ENCODE measurements around the gene DNAH3. TPM values are rescaled to one million over a fixed set of nuclear protein-coding genes. Genes with fewer than 3 reads are reported as not detected.
"Not testable (repeated sequence)": the region's sequence is repeated elsewhere in the genome, so short reads cannot be mapped to it uniquely, and the experiment has no call there.

Gene DNAH3
- total and polyA plus RNA-seq, 2 of the 13 experiments (the other 11 are each of a cell fraction or from before 2014, with no cell fraction given): 0.07 to 0.08 TPM

DNA sequence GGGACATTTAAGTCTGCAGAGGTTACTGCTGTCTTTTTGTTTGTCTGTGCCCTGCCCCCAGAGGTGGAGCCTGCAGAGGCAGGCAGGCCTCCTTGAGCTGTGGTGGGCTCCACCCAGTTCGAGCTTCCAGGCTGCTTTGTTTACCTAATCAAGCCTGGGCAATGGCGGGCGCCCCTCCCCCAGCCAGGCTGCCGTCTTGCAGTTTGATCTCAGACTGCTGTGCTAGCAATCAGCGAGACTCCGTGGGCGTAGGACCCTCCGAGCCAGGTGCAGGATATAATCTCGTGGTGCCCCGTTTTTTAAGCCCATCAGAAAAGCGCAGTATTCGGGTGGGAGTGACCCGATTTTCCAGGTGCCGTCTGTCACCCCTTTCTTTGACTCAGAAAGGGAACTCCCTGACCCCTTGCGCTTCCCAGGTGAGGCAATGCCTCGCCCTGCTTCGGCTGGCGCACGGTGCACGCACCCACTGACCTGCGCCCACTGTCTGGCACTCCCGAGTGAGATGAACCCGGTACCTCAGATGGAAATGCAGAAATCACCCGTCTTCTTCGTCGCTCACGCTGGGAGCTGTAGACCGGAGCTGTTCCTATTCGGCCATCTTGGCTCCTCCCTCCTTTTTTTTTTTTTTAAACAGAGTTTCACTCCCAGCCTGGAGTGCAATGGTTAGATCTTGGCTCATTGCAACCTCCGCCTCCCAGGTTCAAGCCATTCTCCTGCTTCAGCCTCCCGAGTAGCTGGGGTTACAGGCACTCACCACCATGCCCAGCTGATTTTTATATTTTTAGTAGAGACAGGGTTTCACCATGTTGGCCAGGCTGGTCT, 102.3 kb downstream of the DNAH3 start:
- in situ Hi-C loops (cut with HindIII; ENCODE audit: extremely low pct_ligation_motif_present, low pct_unique_long_range_greater_than_20kb); intact Hi-C loops (cut with micrococcal nuclease; ENCODE audit: unreplicated experiment); DNase-seq (ENCODE audit: low spot score); BruUV-seq (replicated peaks); H3K9ac ChIP-seq (ENCODE audit: insufficient read depth, low read depth, low read length); ATAC-seq; FAIRE-seq; POLR2A ChIA-PET; CTCF ChIA-PET (ENCODE audit: low intra/inter-chr PET ratio, low total read pairs); H3K36me3 ChIP-seq (replicated peaks in 1 of 2; ENCODE audit: control insufficient read depth in 1 of 2, insufficient read depth in 2 of 2, low read length in 2 of 2); H4K20me1 ChIP-seq (ENCODE audit: insufficient read depth, low read length); H3K9me3 ChIP-seq (ENCODE audit: low read length); H2AFZ ChIP-seq (ENCODE audit: low read length); H3K79me2 ChIP-seq (ENCODE audit: insufficient read depth, low read length); H3K27ac ChIP-seq (ENCODE audit: extremely low read length, insufficient read depth, low read length); H3K4me1 ChIP-seq (ENCODE audit: insufficient read depth, low read length); TF ChIP-seq FOXA1 (IDR thresholded peaks at IDR 0.05): not testable (repeated sequence)
- 28% methylated on average over 28 of the region's 31 CpGs for WGBS (ENCODE audit: low lambda C conversion rate)
- Histone ChIP-seq H3K4me2 (ENCODE audit: low read depth, low read length) (peak overlapping the region; percentile 57; the same call in 1 of the 2 replicates), H3K27me3 (ENCODE audit: control insufficient read depth in 1 of 2, insufficient read depth in 2 of 2, low read length in 2 of 2) (peaks cover 1 to 24% of the 10 kb centered on the region in 2 experiments; a peak in 3 of 5 replicates), H3K4me3 (replicated peaks in 1 of 3; ENCODE audit: insufficient read depth in 1 of 3, low read depth in 2 of 3, low read length in 3 of 3) (peak overlapping the region in 2 of 3 experiments; percentile 34 to 40; a peak in 3 of 6 replicates)
- TF ChIP-seq, protein P1, sequence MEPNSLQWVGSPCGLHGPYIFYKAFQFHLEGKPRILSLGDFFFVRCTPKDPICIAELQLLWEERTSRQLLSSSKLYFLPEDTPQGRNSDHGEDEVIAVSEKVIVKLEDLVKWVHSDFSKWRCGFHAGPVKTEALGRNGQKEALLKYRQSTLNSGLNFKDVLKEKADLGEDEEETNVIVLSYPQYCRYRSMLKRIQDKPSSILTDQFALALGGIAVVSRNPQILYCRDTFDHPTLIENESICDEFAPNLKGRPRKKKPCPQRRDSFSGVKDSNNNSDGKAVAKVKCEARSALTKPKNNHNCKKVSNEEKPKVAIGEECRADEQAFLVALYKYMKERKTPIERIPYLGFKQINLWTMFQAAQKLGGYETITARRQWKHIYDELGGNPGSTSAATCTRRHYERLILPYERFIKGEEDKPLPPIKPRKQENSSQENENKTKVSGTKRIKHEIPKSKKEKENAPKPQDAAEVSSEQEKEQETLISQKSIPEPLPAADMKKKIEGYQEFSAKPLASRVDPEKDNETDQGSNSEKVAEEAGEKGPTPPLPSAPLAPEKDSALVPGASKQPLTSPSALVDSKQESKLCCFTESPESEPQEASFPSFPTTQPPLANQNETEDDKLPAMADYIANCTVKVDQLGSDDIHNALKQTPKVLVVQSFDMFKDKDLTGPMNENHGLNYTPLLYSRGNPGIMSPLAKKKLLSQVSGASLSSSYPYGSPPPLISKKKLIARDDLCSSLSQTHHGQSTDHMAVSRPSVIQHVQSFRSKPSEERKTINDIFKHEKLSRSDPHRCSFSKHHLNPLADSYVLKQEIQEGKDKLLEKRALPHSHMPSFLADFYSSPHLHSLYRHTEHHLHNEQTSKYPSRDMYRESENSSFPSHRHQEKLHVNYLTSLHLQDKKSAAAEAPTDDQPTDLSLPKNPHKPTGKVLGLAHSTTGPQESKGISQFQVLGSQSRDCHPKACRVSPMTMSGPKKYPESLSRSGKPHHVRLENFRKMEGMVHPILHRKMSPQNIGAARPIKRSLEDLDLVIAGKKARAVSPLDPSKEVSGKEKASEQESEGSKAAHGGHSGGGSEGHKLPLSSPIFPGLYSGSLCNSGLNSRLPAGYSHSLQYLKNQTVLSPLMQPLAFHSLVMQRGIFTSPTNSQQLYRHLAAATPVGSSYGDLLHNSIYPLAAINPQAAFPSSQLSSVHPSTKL (CRISPR knock-in tag; IDR thresholded peaks at IDR 0.05): 0 out of 2 replicates have a peak, but pooled peaks have one; percentile 14
- TF ChIP-seq, protein P2, sequence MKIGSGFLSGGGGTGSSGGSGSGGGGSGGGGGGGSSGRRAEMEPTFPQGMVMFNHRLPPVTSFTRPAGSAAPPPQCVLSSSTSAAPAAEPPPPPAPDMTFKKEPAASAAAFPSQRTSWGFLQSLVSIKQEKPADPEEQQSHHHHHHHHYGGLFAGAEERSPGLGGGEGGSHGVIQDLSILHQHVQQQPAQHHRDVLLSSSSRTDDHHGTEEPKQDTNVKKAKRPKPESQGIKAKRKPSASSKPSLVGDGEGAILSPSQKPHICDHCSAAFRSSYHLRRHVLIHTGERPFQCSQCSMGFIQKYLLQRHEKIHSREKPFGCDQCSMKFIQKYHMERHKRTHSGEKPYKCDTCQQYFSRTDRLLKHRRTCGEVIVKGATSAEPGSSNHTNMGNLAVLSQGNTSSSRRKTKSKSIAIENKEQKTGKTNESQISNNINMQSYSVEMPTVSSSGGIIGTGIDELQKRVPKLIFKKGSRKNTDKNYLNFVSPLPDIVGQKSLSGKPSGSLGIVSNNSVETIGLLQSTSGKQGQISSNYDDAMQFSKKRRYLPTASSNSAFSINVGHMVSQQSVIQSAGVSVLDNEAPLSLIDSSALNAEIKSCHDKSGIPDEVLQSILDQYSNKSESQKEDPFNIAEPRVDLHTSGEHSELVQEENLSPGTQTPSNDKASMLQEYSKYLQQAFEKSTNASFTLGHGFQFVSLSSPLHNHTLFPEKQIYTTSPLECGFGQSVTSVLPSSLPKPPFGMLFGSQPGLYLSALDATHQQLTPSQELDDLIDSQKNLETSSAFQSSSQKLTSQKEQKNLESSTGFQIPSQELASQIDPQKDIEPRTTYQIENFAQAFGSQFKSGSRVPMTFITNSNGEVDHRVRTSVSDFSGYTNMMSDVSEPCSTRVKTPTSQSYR (CRISPR knock-in tag; IDR thresholded peaks at IDR 0.05; ENCODE audit: borderline replicate concordance): peak; percentile 87
- peak; percentile 37; the same call in 1 of the 2 replicates for TF ChIP-seq SALL1 (CRISPR knock-in tag; IDR thresholded peaks at IDR 0.05)
- TF ChIP-seq FOXA1 (CRISPR knock-in tag; IDR thresholded peaks at IDR 0.05): peak; percentile 70
- 0 out of 2 replicates have a peak, but pooled peaks have one; percentile 15 for TF ChIP-seq PHF8 (CRISPR knock-in tag; IDR thresholded peaks at IDR 0.05)
- 0 out of 2 replicates have a peak, but pooled peaks have one; percentile 23 for TF ChIP-seq ZNF598 (CRISPR knock-in tag; IDR thresholded peaks at IDR 0.05; ENCODE audit: borderline replicate concordance)
- peak; percentile 35; the same call in 1 of the 2 replicates for TF ChIP-seq FOXA3 (CRISPR knock-in tag; IDR thresholded peaks at IDR 0.05)
- TF ChIP-seq ZNF687 (CRISPR knock-in tag; IDR thresholded peaks at IDR 0.05): peak; percentile 42

Data from HepG2 (cell line).